Mesenchymal stem cell (in vitro differentiated cells and primary cell): ENCODE results near the gene OR5K2.
A peak's percentile ranks its signal among the peaks of the same experiment; 100 is the strongest.

Experiments used
- DNase-seq: peaks from one replicate; pipeline ENCODE4 v3.0.0-alpha.2; 2013
- H2AFZ ChIP-seq: one replicate; pipeline ENCODE4 v1.6.1; 2013; ENCODE audit warnings: low read depth, mild to moderate bottlenecking, control low read depth, inconsistent platforms, low read length, moderate library complexity
- H2AK5ac ChIP-seq: 2 replicates; pipeline ENCODE4 v1.6.1; 2013; ENCODE audit warnings: low read length, moderate library complexity, mild to moderate bottlenecking, inconsistent platforms; ENCODE audit not compliant: severe bottlenecking
- H2BK120ac ChIP-seq: one replicate; pipeline ENCODE4 v1.6.1; 2013; ENCODE audit warnings: low read depth, mild to moderate bottlenecking, inconsistent platforms, low read length, moderate library complexity
- H2BK12ac ChIP-seq, 2 experiments: one replicate each; pipeline ENCODE4 v1.6.1; 2013; ENCODE audit warnings: inconsistent platforms in 2 of 2, low read length in 2 of 2, mild to moderate bottlenecking in 2 of 2, moderate library complexity in 2 of 2, control low read depth in 1 of 2
- H2BK15ac ChIP-seq: one replicate; pipeline ENCODE4 v1.6.1; 2013; ENCODE audit warnings: mild to moderate bottlenecking, low read depth, inconsistent platforms; ENCODE audit not compliant: poor library complexity, severe bottlenecking
- H2BK5ac ChIP-seq: 2 replicates; pipeline ENCODE4 v1.6.1; 2013; ENCODE audit warnings: low read depth, mild to moderate bottlenecking, low read length, control low read depth, inconsistent platforms; ENCODE audit not compliant: poor library complexity, severe bottlenecking
- H3K14ac ChIP-seq, 2 experiments: one replicate each; pipeline ENCODE4 v1.6.1; 2013; ENCODE audit warnings: inconsistent platforms in 2 of 2, low read length in 2 of 2, control low read depth in 1 of 2, mild to moderate bottlenecking in 1 of 2, moderate library complexity in 1 of 2
- H3K18ac ChIP-seq, 2 experiments: one replicate each; pipeline ENCODE4 v1.6.1; 2013; ENCODE audit warnings: inconsistent platforms in 2 of 2, low read length in 2 of 2, control low read depth in 1 of 2, low read depth in 1 of 2, mild to moderate bottlenecking in 1 of 2
- H3K23ac ChIP-seq, 2 experiments: one replicate each; pipeline ENCODE4 v1.6.1; 2013; ENCODE audit warnings: inconsistent platforms in 2 of 2, low read length in 2 of 2, mild to moderate bottlenecking in 2 of 2, moderate library complexity in 2 of 2, control low read depth in 1 of 2
- H3K27ac ChIP-seq: 2 replicates; pipeline ENCODE4 v1.5.1; 2013; ENCODE audit warnings: mild to moderate bottlenecking, moderate library complexity, low read length, control low read depth, inconsistent platforms; ENCODE audit not compliant: poor library complexity, severe bottlenecking
- H3K27me3 ChIP-seq, 2 experiments: 2 replicates each; pipeline versions ENCODE4 v1.6.1 to v1.7.0; 2013; ENCODE audit warnings: low read length in 2 of 2, mild to moderate bottlenecking in 2 of 2, moderate library complexity in 2 of 2, control low read depth in 1 of 2, inconsistent platforms in 1 of 2; ENCODE audit not compliant: control insufficient read depth in 1 of 2, insufficient read depth in 1 of 2
- H3K36me3 ChIP-seq, 2 experiments: 2 replicates each; pipeline versions ENCODE4 v1.6.1 to v1.7.0; 2013; ENCODE audit warnings: low read length in 2 of 2, control low read depth in 1 of 2, inconsistent platforms in 1 of 2, low read depth in 1 of 2, mild to moderate bottlenecking in 1 of 2; ENCODE audit not compliant: insufficient read depth in 2 of 2, control insufficient read depth in 1 of 2
- H3K4ac ChIP-seq, 2 experiments: one replicate each; pipeline ENCODE4 v1.6.1; 2013; ENCODE audit warnings: inconsistent platforms in 2 of 2, low read length in 2 of 2, mild to moderate bottlenecking in 2 of 2, moderate library complexity in 2 of 2, control low read depth in 1 of 2, low read depth in 1 of 2
- H3K4me1 ChIP-seq: 2 replicates; pipeline ENCODE4 v1.6.1; 2013; ENCODE audit warnings: low read depth, low read length, control low read depth; ENCODE audit not compliant: control insufficient read depth, insufficient read depth
- H3K4me2 ChIP-seq: 2 replicates; pipeline ENCODE4 v1.6.1; 2013; ENCODE audit warnings: low read length, mild to moderate bottlenecking, inconsistent platforms; ENCODE audit not compliant: poor library complexity, severe bottlenecking
- H3K4me3 ChIP-seq, 2 experiments: 2 replicates each; pipeline versions ENCODE4 v1.5.1 to v1.7.0; 2013; ENCODE audit warnings: low read length in 2 of 2, mild to moderate bottlenecking in 2 of 2, control low read depth in 1 of 2, low read depth in 1 of 2; ENCODE audit not compliant: insufficient read depth in 1 of 2
- H3K79me1 ChIP-seq: replicated peaks from 2 replicates; pipeline ENCODE4 v1.6.1; 2013; ENCODE audit warnings: mild to moderate bottlenecking, control low read depth, low read length, inconsistent platforms; ENCODE audit not compliant: poor library complexity, severe bottlenecking
- H3K9ac ChIP-seq: 2 replicates; pipeline ENCODE4 v1.7.0; 2013; ENCODE audit warnings: mild to moderate bottlenecking, low read length, moderate library complexity
- H3K9me3 ChIP-seq: 2 replicates; pipeline ENCODE4 v1.7.0; 2013; ENCODE audit warnings: mild to moderate bottlenecking, low read length; ENCODE audit not compliant: control insufficient read depth
- H4K8ac ChIP-seq: one replicate; pipeline ENCODE4 v1.6.1; 2013; ENCODE audit warnings: inconsistent platforms, mild to moderate bottlenecking, low read length, moderate library complexity
- H4K91ac ChIP-seq: one replicate; pipeline ENCODE4 v1.6.1; 2013; ENCODE audit warnings: mild to moderate bottlenecking, low read length, inconsistent platforms
- WGBS: methylation state at CpG from one replicate; pipeline ENCODE4 v1.1.7; 2013; ENCODE audit warnings: mixed read lengths; 5-methylcytosine and 5-hydroxymethylcytosine counted together

The OR5K2 gene

DNA sequence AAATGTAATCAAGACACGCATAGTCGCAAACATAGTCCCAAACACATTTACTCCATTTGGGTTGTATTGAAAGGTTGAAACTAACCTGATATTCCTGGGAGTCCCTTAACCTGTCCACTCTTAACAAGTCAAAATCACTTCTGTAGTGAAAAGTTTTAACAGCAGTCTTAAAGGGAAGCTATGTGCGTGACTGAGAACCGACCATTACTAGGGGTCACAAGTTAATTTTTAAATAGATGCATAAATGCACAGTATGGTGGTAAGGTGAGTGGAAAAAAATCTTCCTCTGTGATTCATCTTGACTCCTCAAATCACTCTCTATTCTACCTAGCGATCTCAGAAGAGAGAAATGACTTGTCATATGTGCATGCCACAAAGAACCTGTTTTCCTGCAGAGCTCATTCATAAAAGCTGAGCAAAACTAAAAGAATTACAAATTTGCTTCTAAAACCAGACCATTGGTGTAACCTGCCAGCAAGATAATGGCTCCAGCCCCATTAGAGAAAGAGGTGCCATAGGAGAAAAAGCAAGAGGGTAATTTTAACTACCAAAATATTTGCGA is 39.1 kb downstream of the OR5K2 start:
- Histone ChIP-seq H2BK120ac (no peak overlapping the region), H2BK12ac (no peak overlapping the region), H3K4ac (no peak overlapping the region), H2BK5ac (no peak overlapping the region), H3K23ac (no peak overlapping the region), H3K27me3 (peaks cover 9 to 12% of the 10 kb centered on the region in 2 experiments), H3K4me3 (no peak overlapping the region), H2BK15ac (no peak overlapping the region), H3K36me3 (no peaks in the 10 kb centered on the region), H3K27ac (no peak overlapping the region), H4K91ac (no peak overlapping the region), H3K4me2 (peak overlapping the region; percentile 21), H2AK5ac (no peak overlapping the region), H3K14ac (no peak overlapping the region), H3K9ac (no peak overlapping the region), H3K79me1 (no peaks in the 10 kb centered on the region), H4K8ac (no peak overlapping the region), H3K4me1 (no peaks in the 10 kb centered on the region), H3K9me3 (no peaks in the 10 kb centered on the region), H2AFZ (no peak overlapping the region), H3K18ac (no peak overlapping the region)
- 95% methylated on average over 4 of the region's 6 CpGs for WGBS
- DNase-seq, result no peak

DNA sequence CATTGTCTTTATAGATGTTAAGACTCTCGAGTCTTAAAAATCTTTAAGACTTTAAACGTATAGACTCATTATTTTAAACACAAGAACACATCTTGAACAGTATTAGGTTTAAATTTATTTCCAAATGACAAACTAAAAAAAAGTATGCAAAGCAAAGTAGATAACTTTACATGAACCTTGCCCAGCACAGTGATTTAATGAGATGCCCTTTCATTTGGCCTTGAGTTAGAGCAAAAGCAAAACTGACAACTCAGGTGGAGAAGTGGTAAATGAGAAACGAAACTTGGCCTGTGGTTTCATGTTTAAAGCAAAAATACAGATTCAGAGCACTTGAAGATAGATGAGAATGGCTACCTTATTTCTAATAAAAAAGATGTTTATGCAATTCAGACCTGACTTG is 42.9 kb downstream of the OR5K2 start:
- Histone ChIP-seq H3K4ac (no peak overlapping the region), H2BK12ac (no peak overlapping the region), H3K18ac (no peak overlapping the region), H3K14ac (no peak overlapping the region), H3K27ac (no peak overlapping the region), H3K36me3 (no peaks in the 10 kb centered on the region), H3K9ac (no peak overlapping the region), H3K4me2 (no peak overlapping the region), H2AFZ (no peak overlapping the region), H2BK120ac (no peak overlapping the region), H2AK5ac (no peak overlapping the region), H3K4me3 (no peak overlapping the region), H3K27me3 (no peaks in the 10 kb centered on the region), H3K23ac (no peak overlapping the region), H3K79me1 (no peaks in the 10 kb centered on the region), H3K9me3 (no peaks in the 10 kb centered on the region), H4K8ac (no peak overlapping the region), H2BK5ac (no peak overlapping the region), H4K91ac (no peak overlapping the region), H2BK15ac (no peak overlapping the region), H3K4me1 (peaks cover 2% of the 10 kb centered on the region)
- WGBS, result 83% methylated on average over 1 of the region's 3 CpGs
- DNase-seq, result no peak

GRCh38 chr3:98541695-98542094 is 44.2 kb downstream of the OR5K2 start:
- Histone ChIP-seq H2AK5ac (no peak overlapping the region), H2BK120ac (no peak overlapping the region), H3K4me1 (peaks cover 2% of the 10 kb centered on the region), H3K27me3 (no peaks in the 10 kb centered on the region), H3K4me3 (no peak overlapping the region), H3K14ac (no peak overlapping the region), H2AFZ (no peak overlapping the region), H2BK5ac (no peak overlapping the region), H3K4me2 (no peak overlapping the region), H3K79me1 (no peaks in the 10 kb centered on the region), H2BK15ac (no peak overlapping the region), H3K9ac (no peak overlapping the region), H4K91ac (no peak overlapping the region), H3K36me3 (no peaks in the 10 kb centered on the region), H3K27ac (no peak overlapping the region), H4K8ac (no peak overlapping the region), H3K18ac (no peak overlapping the region), H2BK12ac (no peak overlapping the region), H3K4ac (no peak overlapping the region), H3K23ac (no peak overlapping the region), H3K9me3 (no peaks in the 10 kb centered on the region)
- no peak for DNase-seq
- no CpG with 5 or more reads among the region's 1 CpG for WGBS

DNA sequence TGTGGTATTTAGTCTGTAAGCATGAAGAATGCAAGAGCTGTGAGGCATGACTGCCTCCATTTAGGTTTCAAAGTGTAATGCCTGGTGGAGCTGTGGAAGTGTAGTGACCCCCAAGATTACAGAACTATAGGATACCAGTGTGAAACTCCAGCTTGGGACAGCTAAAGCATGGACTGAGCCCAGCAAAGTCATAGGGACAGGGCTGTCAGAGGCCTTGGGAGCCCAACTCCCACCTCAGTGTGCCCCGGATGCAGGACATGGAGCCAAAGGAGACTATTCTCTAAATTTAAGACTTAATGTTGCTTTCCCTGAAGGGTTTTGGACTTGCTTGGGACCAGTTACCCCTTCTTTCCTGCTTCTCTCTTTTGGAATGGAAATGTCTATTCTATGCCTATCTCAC is 45.1 kb downstream of the OR5K2 start:
- no peaks in the 10 kb centered on the region for H3K79me1 ChIP-seq
- no peak overlapping the region for H2BK5ac ChIP-seq
- no peak overlapping the region for H3K14ac ChIP-seq
- H3K27ac ChIP-seq, result no peak overlapping the region
- H2AFZ ChIP-seq, result no peak overlapping the region
- H4K8ac ChIP-seq, result no peak overlapping the region
- no peak for DNase-seq
- no peak overlapping the region for H4K91ac ChIP-seq
- H3K9ac ChIP-seq, result no peak overlapping the region
- H3K4me3 ChIP-seq, result no peak overlapping the region
- 100% methylated on average over 1 of the region's 1 CpG for WGBS
- H2BK15ac ChIP-seq, result no peak overlapping the region
- no peak overlapping the region for H3K23ac ChIP-seq
- H3K18ac ChIP-seq, result no peak overlapping the region
- H2BK12ac ChIP-seq, result no peak overlapping the region
- no peaks in the 10 kb centered on the region for H3K36me3 ChIP-seq
- no peaks in the 10 kb centered on the region for H3K27me3 ChIP-seq
- no peak overlapping the region for H2BK120ac ChIP-seq
- no peak overlapping the region for H3K4me2 ChIP-seq
- no peaks in the 10 kb centered on the region for H3K9me3 ChIP-seq
- peaks cover 2% of the 10 kb centered on the region for H3K4me1 ChIP-seq
- no peak overlapping the region for H3K4ac ChIP-seq
- no peak overlapping the region for H2AK5ac ChIP-seq
